ENCODE results near the gene USP43.
"Not testable (repeated sequence)": the region's sequence is repeated elsewhere in the genome, so short reads cannot be mapped to it uniquely, and the experiment has no call there.

USP43 gene

GRCh38 chr17:9644910-9645751 is at the start of gene USP43:
Gene USP43, plus strand, starts transcription at chr17:9645517. Its CDS starts 116 bp downstream, at chr17:9645633.
- peak; percentile 80 to 85 for DNase-seq

GRCh38 chr17:9597638-9598037 is 47.7 kb upstream of the USP43 start:
- not testable (repeated sequence) for DNase-seq

- no peak for DNase-seq
These were observed 46.7 kb upstream of the USP43 start for GRCh38 chr17:9598661-9599060.

GRCh38 chr17:9604583-9604982 is 40.7 kb upstream of the USP43 start:
- not testable (repeated sequence) for DNase-seq

GRCh38 chr17:9606453-9606852 is 38.9 kb upstream of the USP43 start:
- DNase-seq = no peak

GRCh38 chr17:9607058-9607457 is 38.3 kb upstream of the USP43 start:
- DNase-seq = not testable (repeated sequence)

- no peak for DNase-seq
These were observed 33.8 kb upstream of the USP43 start for GRCh38 chr17:9611557-9611956.

GRCh38 chr17:9612006-9612405 is 33.3 kb upstream of the USP43 start:
- no peak for DNase-seq

GRCh38 chr17:9615486-9615885 is 29.8 kb upstream of the USP43 start:
- no peak for DNase-seq

- DNase-seq = no peak
These were observed 22.4 kb upstream of the USP43 start for GRCh38 chr17:9622961-9623360.

- DNase-seq = peak in 1 of 2 experiments; percentile 7
These were observed 16.8 kb upstream of the USP43 start for GRCh38 chr17:9628509-9628908.

GRCh38 chr17:9632741-9633140 is 12.6 kb upstream of the USP43 start:
- DNase-seq = no peak

- DNase-seq = no peak
These were observed 10.0 kb upstream of the USP43 start for GRCh38 chr17:9635340-9635739.

- no peak for DNase-seq
These were observed 8.8 kb upstream of the USP43 start for GRCh38 chr17:9636501-9636900.

GRCh38 chr17:9640388-9640787 is 4.9 kb upstream of the USP43 start:
- not testable (repeated sequence) for DNase-seq

GRCh38 chr17:9643611-9644010 is 1.7 kb upstream of the USP43 start:
- no peak for DNase-seq

- peak; percentile 59 to 82 for DNase-seq
These were observed 681 bp downstream of the USP43 start for GRCh38 chr17:9645851-9646545.

- DNase-seq = no peak
These were observed 1.2 kb downstream of the USP43 start for GRCh38 chr17:9646546-9646885.

GRCh38 chr17:9647014-9647413 is 1.7 kb downstream of the USP43 start:
- DNase-seq = no peak

- DNase-seq = no peak
These were observed 3.3 kb downstream of the USP43 start for GRCh38 chr17:9648521-9649110.

- no peak for DNase-seq
These were observed 13.4 kb downstream of the USP43 start for GRCh38 chr17:9658593-9659211.

GRCh38 chr17:9661027-9661426 is 15.7 kb downstream of the USP43 start:
- no peak for DNase-seq

GRCh38 chr17:9663511-9663910 is 18.2 kb downstream of the USP43 start:
- DNase-seq = not testable (repeated sequence)

All from NCI-H524 (cell line).